GM19468 (cell line): ENCODE measurements around the gene ABHD17C.
"Not testable (repeated sequence)": the region's sequence is repeated elsewhere in the genome, so short reads cannot be mapped to it uniquely, and the experiment has no call there.

Source experiments
- ATAC-seq: cut with Tn5 transposase; IDR thresholded peaks from one replicate; pipeline ENCODE4 v1.9.1; 2021; ENCODE audit warnings: mild to moderate bottlenecking, moderate library complexity, moderate number of reproducible peaks; ENCODE audit not compliant: unreplicated experiment; ENCODE audit errors: extremely low read depth

The ABHD17C gene

GRCh38 chr15:80755885-80756284 lies 60.8 kb downstream of the ABHD17C start:
- ATAC-seq: no peak

GRCh38 chr15:80758130-80758745 lies 63.1 kb downstream of the ABHD17C start:
- no peak for ATAC-seq

GRCh38 chr15:80760960-80761359 lies 65.8 kb downstream of the ABHD17C start:
- ATAC-seq: no peak

GRCh38 chr15:80761754-80762153 lies 66.6 kb downstream of the ABHD17C start:
- no peak for ATAC-seq

- ATAC-seq: not testable (repeated sequence)
These were observed 68.1 kb downstream of the ABHD17C start for GRCh38 chr15:80763235-80763634.

GRCh38 chr15:80764535-80764934 lies 69.4 kb downstream of the ABHD17C start:
- ATAC-seq: no peak

GRCh38 chr15:80766275-80766674 lies 71.2 kb downstream of the ABHD17C start:
- ATAC-seq: no peak

- no peak for ATAC-seq
These were observed 73.0 kb downstream of the ABHD17C start for GRCh38 chr15:80768158-80768557.

GRCh38 chr15:80769153-80769828 lies 74.2 kb downstream of the ABHD17C start:
- ATAC-seq: no peak

GRCh38 chr15:80769829-80770705 lies 75.0 kb downstream of the ABHD17C start:
- ATAC-seq: no peak

- no peak for ATAC-seq
These were observed 78.0 kb downstream of the ABHD17C start for GRCh38 chr15:80773122-80773551.

GRCh38 chr15:80773792-80774352 lies 78.8 kb downstream of the ABHD17C start:
- ATAC-seq: no peak

GRCh38 chr15:80774486-80774885 lies 79.4 kb downstream of the ABHD17C start:
- no peak for ATAC-seq

GRCh38 chr15:80775338-80775737 lies 80.2 kb downstream of the ABHD17C start:
- ATAC-seq: no peak

- no peak for ATAC-seq
These were observed 81.4 kb downstream of the ABHD17C start for GRCh38 chr15:80776420-80777045.

GRCh38 chr15:80777137-80777536 lies 82.0 kb downstream of the ABHD17C start:
- ATAC-seq: no peak

- ATAC-seq: no peak
These were observed 82.9 kb downstream of the ABHD17C start for GRCh38 chr15:80777826-80778620.

- ATAC-seq: no peak
These were observed 83.5 kb downstream of the ABHD17C start for GRCh38 chr15:80778621-80778963.

- ATAC-seq: no peak
These were observed 84.0 kb downstream of the ABHD17C start, which contains the start of gene CEMIP for GRCh38 chr15:80778964-80779657. Gene CEMIP (plus strand): TSS chr15:80779370. CDS start chr15:80873880, 94,510 bp downstream.
